Activated T-cell treated with anti-CD3 and anti-CD28 coated beads, Interleukin-2, amount 50 U/mL, for 1 hour (primary cell): ENCODE measurements around the gene PPDPF.
A peak's percentile ranks its signal among the peaks of the same experiment; 100 is the strongest.

Experiments used
- DNase-seq: peaks from one replicate; pipeline ENCODE4 v3.0.0-alpha.2; 2020

The PPDPF gene

GRCh38 chr20:63553251-63553932, 32.8 kb downstream of the PPDPF start:
- peak; percentile 94 for DNase-seq

- no peak for DNase-seq
Measured at GRCh38 chr20:63553933-63554290, 33.3 kb downstream of the PPDPF start, which contains the start of gene FNDC11. Gene FNDC11, plus strand, starts transcription at chr20:63554159. Its CDS starts 1,505 bp downstream, at chr20:63555664.

GRCh38 chr20:63554361-63555278, 34.1 kb downstream of the PPDPF start:
- no peak for DNase-seq

- DNase-seq = no peak
Measured at GRCh38 chr20:63555661-63556381, 35.3 kb downstream of the PPDPF start.

GRCh38 chr20:63556873-63557478, 36.4 kb downstream of the PPDPF start:
- no peak for DNase-seq

GRCh38 chr20:63557481-63557891, 36.9 kb downstream of the PPDPF start:
- DNase-seq = no peak

GRCh38 chr20:63558804-63559484, 38.4 kb downstream of the PPDPF start:
- DNase-seq = no peak

GRCh38 chr20:63559485-63560332, 39.1 kb downstream of the PPDPF start:
- peak; percentile 60 for DNase-seq

GRCh38 chr20:63560333-63560805, 39.8 kb downstream of the PPDPF start:
- DNase-seq = no peak

- DNase-seq = no peak
Measured at GRCh38 chr20:63560856-63561609, 40.5 kb downstream of the PPDPF start.

- no peak for DNase-seq
Measured at GRCh38 chr20:63561624-63562396, 41.2 kb downstream of the PPDPF start.

GRCh38 chr20:63562461-63563224, 42.1 kb downstream of the PPDPF start:
- DNase-seq = no peak

- DNase-seq = no peak
Measured at GRCh38 chr20:63563225-63563935, 42.8 kb downstream of the PPDPF start.

GRCh38 chr20:63564036-63564810, 43.7 kb downstream of the PPDPF start:
- DNase-seq = no peak

- no peak for DNase-seq
Measured at GRCh38 chr20:63565021-63565698, 44.6 kb downstream of the PPDPF start.

- DNase-seq = no peak
Measured at GRCh38 chr20:63565699-63566335, 45.3 kb downstream of the PPDPF start.
